ENCODE data around the gene SOX5. TPM values are rescaled to one million over a fixed set of nuclear protein-coding genes. Genes with fewer than 3 reads are reported as not detected.

SOX5 gene
- total RNA-seq, 4 donors from 2014 or later, result 1.3 to 9.6 (median 3.3) TPM

- ATAC-seq (no peak), DNase-seq (no peak)
- no peak for TF ChIP-seq CTCF (IDR thresholded peaks at IDR 0.05 in 4 of 5, conservative IDR thresholded peaks at IDR 0.05 in 1 of 5)
- no peaks in the 10 kb centered on the region for H3K9me3 ChIP-seq
- no peak overlapping the region for H3K27ac ChIP-seq
- H3K4me1 ChIP-seq, result no peaks in the 10 kb centered on the region
- H3K36me3 ChIP-seq, result no peaks in the 10 kb centered on the region
- no peak overlapping the region for H3K4me3 ChIP-seq
- intact Hi-C loops (cut with DNase I; ENCODE audit: low total_unique reads) (no loop called here), in situ Hi-C loops (cut with MboI; ENCODE audit: low sequenced_read_pairs in 4 of 4) (no loop called here)
- no peaks in the 10 kb centered on the region for H3K27me3 ChIP-seq
Measured at GRCh38 chr12:23757541-23757962, 191.9 kb downstream of the SOX5 start.

- no peak overlapping the region for H3K4me3 ChIP-seq
- H3K27me3 ChIP-seq, result no peaks in the 10 kb centered on the region
- H3K27ac ChIP-seq, result no peak overlapping the region
- DNase-seq, result no peak
- intact Hi-C loops (cut with DNase I; ENCODE audit: low total_unique reads), result no loop called here
- no peaks in the 10 kb centered on the region for H3K36me3 ChIP-seq
- H3K4me1 ChIP-seq, result no peaks in the 10 kb centered on the region
- H3K9me3 ChIP-seq, result no peaks in the 10 kb centered on the region
- TF ChIP-seq POLR2A (IDR thresholded peaks at IDR 0.05) (no peak), CTCF (IDR thresholded peaks at IDR 0.05 in 4 of 5, conservative IDR thresholded peaks at IDR 0.05 in 1 of 5) (no peak)
- in situ Hi-C loops (cut with MboI; ENCODE audit: low sequenced_read_pairs in 4 of 4), result no loop called here
- ATAC-seq, result no peak
Measured at GRCh38 chr12:23756416-23756815, 193.1 kb downstream of the SOX5 start.

GRCh38 chr12:23753628-23754365 is 195.7 kb downstream of the SOX5 start:
- DNase-seq (no peak), ATAC-seq (no peak)
- no peaks in the 10 kb centered on the region for H3K9me3 ChIP-seq
- no peak overlapping the region for H3K27ac ChIP-seq
- H3K4me1 ChIP-seq, result no peaks in the 10 kb centered on the region
- H3K4me3 ChIP-seq, result no peak overlapping the region
- TF ChIP-seq POLR2A (IDR thresholded peaks at IDR 0.05), result no peak
- TF ChIP-seq CTCF (IDR thresholded peaks at IDR 0.05 in 4 of 5, conservative IDR thresholded peaks at IDR 0.05 in 1 of 5), result no peak
- in situ Hi-C loops (cut with MboI; ENCODE audit: low sequenced_read_pairs in 4 of 4), result no loop called here
- H3K27me3 ChIP-seq, result no peaks in the 10 kb centered on the region
- H3K36me3 ChIP-seq, result no peaks in the 10 kb centered on the region
- intact Hi-C loops (cut with DNase I; ENCODE audit: low total_unique reads), result no loop called here

- Histone ChIP-seq H3K4me1 (no peaks in the 10 kb centered on the region), H3K36me3 (no peaks in the 10 kb centered on the region), H3K9me3 (no peaks in the 10 kb centered on the region), H3K4me3 (no peak overlapping the region), H3K27ac (no peak overlapping the region), H3K27me3 (no peaks in the 10 kb centered on the region)
- intact Hi-C loops (cut with DNase I; ENCODE audit: low total_unique reads), result no loop called here
- TF ChIP-seq POLR2A (IDR thresholded peaks at IDR 0.05) (no peak), CTCF (IDR thresholded peaks at IDR 0.05 in 4 of 5, conservative IDR thresholded peaks at IDR 0.05 in 1 of 5) (no peak)
- no peak for ATAC-seq
- no peak for DNase-seq
- in situ Hi-C loops (cut with MboI; ENCODE audit: low sequenced_read_pairs in 4 of 4), result no loop called here
Measured at GRCh38 chr12:23752245-23752644, 197.2 kb downstream of the SOX5 start.

- ATAC-seq (no peak), DNase-seq (no peak)
- intact Hi-C loops (cut with DNase I; ENCODE audit: low total_unique reads), result no loop called here
- Histone ChIP-seq H3K4me3 (no peak overlapping the region), H3K9me3 (no peaks in the 10 kb centered on the region), H3K4me1 (no peaks in the 10 kb centered on the region), H3K27me3 (no peaks in the 10 kb centered on the region), H3K36me3 (no peaks in the 10 kb centered on the region), H3K27ac (no peak overlapping the region)
- TF ChIP-seq CTCF (IDR thresholded peaks at IDR 0.05 in 4 of 5, conservative IDR thresholded peaks at IDR 0.05 in 1 of 5), result no peak
- no peak for TF ChIP-seq POLR2A (IDR thresholded peaks at IDR 0.05)
- in situ Hi-C loops (cut with MboI; ENCODE audit: low sequenced_read_pairs in 4 of 4), result no loop called here
Measured at GRCh38 chr12:23751641-23752040, 197.8 kb downstream of the SOX5 start.

Measured in gastrocnemius medialis (tissue), 4 donors.